H1 (cell line): Measurements from ENCODE around the gene RIMBP2. TPM values are rescaled to one million over a fixed set of nuclear protein-coding genes. Genes with fewer than 3 reads are reported as not detected.

Experiments used
- JUN ChIP-seq: IDR thresholded peaks from 2 replicates; pipeline ENCODE4 v1.6.1; 2011; ENCODE audit warnings: low read depth, mild to moderate bottlenecking, improper control_type of control experiment, low read length
- POLR2AphosphoS5 ChIP-seq: IDR thresholded peaks from 2 replicates; pipeline ENCODE4 v1.6.1; 2011; ENCODE audit warnings: low read depth, low read length
- polyA plus RNA-seq, 7 experiments: library from polyadenylated mRNA; depleted of rRNA in 3 of 7; stranded (reverse) in 5 of 7; unstranded in 2 of 7; fragments of >200 nt in 5 of 7; fragments of 200-250 nt in 2 of 7; gene quantifications; 1 replicate in 5 of 7; 2 replicates in 1 of 7; 4 replicates in 1 of 7; pipeline versions ENCODE4 v1.2.1 to v1.2.3, GENCODE V29; 2011 to 2013; ENCODE audit warnings: missing spikeins in 2 of 7, mixed read lengths in 2 of 7
- total RNA-seq: library from RNA; stranded (reverse); fragmentation: NEBNext Ultra II Directional; extraction: Animal tissue kit (Norgen Biotek cat#: 25700); gene quantifications from 2 replicates; pipeline ENCODE4 v1.2.1, GENCODE V29; 2021
- TF ChIP-seq, protein P1 (sequence below): fragments of 300-600 bp; sonication (generic); IDR thresholded peaks from 2 replicates; pipeline ENCODE4 v1.7.1; 2012; ENCODE audit warnings: low read length, moderate library complexity, mild to moderate bottlenecking, inconsistent platforms; ENCODE audit not compliant: insufficient replicate concordance
- TF ChIP-seq, protein P2 (sequence below): IDR thresholded peaks from 2 replicates; pipeline ENCODE4 v1.6.1; 2012; ENCODE audit warnings: low read length, inconsistent platforms

The RIMBP2 gene
- total and polyA plus RNA-seq, 2 of the 8 experiments (the other 6 are each of a cell fraction or from before 2014, with no cell fraction given) = 0.18 to 0.65 TPM

DNA sequence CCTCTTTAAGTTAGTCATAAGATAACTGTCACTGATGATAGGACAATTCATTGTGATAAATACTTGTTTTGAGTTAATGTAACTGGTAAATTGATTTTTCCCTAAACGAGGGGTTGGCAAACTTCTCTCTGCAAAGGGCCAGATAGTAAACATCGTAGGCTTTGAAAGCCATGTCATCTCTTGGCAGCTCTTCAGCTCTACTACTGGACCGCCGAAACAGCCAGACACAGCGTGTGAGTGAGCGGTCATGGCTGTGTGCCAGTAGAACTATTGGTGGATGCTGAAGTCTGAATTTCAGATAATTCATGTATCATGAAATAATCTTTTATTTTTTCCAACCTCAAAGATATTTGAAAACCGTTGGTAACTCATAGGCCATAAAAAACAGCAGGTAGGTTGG lies 368.5 kb downstream of the RIMBP2 start (continued):
- TF ChIP-seq, protein P1, sequence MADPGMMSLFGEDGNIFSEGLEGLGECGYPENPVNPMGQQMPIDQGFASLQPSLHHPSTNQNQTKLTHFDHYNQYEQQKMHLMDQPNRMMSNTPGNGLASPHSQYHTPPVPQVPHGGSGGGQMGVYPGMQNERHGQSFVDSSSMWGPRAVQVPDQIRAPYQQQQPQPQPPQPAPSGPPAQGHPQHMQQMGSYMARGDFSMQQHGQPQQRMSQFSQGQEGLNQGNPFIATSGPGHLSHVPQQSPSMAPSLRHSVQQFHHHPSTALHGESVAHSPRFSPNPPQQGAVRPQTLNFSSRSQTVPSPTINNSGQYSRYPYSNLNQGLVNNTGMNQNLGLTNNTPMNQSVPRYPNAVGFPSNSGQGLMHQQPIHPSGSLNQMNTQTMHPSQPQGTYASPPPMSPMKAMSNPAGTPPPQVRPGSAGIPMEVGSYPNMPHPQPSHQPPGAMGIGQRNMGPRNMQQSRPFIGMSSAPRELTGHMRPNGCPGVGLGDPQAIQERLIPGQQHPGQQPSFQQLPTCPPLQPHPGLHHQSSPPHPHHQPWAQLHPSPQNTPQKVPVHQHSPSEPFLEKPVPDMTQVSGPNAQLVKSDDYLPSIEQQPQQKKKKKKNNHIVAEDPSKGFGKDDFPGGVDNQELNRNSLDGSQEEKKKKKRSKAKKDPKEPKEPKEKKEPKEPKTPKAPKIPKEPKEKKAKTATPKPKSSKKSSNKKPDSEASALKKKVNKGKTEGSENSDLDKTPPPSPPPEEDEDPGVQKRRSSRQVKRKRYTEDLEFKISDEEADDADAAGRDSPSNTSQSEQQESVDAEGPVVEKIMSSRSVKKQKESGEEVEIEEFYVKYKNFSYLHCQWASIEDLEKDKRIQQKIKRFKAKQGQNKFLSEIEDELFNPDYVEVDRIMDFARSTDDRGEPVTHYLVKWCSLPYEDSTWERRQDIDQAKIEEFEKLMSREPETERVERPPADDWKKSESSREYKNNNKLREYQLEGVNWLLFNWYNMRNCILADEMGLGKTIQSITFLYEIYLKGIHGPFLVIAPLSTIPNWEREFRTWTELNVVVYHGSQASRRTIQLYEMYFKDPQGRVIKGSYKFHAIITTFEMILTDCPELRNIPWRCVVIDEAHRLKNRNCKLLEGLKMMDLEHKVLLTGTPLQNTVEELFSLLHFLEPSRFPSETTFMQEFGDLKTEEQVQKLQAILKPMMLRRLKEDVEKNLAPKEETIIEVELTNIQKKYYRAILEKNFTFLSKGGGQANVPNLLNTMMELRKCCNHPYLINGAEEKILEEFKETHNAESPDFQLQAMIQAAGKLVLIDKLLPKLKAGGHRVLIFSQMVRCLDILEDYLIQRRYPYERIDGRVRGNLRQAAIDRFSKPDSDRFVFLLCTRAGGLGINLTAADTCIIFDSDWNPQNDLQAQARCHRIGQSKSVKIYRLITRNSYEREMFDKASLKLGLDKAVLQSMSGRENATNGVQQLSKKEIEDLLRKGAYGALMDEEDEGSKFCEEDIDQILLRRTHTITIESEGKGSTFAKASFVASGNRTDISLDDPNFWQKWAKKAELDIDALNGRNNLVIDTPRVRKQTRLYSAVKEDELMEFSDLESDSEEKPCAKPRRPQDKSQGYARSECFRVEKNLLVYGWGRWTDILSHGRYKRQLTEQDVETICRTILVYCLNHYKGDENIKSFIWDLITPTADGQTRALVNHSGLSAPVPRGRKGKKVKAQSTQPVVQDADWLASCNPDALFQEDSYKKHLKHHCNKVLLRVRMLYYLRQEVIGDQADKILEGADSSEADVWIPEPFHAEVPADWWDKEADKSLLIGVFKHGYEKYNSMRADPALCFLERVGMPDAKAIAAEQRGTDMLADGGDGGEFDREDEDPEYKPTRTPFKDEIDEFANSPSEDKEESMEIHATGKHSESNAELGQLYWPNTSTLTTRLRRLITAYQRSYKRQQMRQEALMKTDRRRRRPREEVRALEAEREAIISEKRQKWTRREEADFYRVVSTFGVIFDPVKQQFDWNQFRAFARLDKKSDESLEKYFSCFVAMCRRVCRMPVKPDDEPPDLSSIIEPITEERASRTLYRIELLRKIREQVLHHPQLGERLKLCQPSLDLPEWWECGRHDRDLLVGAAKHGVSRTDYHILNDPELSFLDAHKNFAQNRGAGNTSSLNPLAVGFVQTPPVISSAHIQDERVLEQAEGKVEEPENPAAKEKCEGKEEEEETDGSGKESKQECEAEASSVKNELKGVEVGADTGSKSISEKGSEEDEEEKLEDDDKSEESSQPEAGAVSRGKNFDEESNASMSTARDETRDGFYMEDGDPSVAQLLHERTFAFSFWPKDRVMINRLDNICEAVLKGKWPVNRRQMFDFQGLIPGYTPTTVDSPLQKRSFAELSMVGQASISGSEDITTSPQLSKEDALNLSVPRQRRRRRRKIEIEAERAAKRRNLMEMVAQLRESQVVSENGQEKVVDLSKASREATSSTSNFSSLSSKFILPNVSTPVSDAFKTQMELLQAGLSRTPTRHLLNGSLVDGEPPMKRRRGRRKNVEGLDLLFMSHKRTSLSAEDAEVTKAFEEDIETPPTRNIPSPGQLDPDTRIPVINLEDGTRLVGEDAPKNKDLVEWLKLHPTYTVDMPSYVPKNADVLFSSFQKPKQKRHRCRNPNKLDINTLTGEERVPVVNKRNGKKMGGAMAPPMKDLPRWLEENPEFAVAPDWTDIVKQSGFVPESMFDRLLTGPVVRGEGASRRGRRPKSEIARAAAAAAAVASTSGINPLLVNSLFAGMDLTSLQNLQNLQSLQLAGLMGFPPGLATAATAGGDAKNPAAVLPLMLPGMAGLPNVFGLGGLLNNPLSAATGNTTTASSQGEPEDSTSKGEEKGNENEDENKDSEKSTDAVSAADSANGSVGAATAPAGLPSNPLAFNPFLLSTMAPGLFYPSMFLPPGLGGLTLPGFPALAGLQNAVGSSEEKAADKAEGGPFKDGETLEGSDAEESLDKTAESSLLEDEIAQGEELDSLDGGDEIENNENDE = no peak
- TF ChIP-seq, protein P2, sequence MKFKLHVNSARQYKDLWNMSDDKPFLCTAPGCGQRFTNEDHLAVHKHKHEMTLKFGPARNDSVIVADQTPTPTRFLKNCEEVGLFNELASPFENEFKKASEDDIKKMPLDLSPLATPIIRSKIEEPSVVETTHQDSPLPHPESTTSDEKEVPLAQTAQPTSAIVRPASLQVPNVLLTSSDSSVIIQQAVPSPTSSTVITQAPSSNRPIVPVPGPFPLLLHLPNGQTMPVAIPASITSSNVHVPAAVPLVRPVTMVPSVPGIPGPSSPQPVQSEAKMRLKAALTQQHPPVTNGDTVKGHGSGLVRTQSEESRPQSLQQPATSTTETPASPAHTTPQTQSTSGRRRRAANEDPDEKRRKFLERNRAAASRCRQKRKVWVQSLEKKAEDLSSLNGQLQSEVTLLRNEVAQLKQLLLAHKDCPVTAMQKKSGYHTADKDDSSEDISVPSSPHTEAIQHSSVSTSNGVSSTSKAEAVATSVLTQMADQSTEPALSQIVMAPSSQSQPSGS = no peak
- no peak for TF ChIP-seq JUN
- no peak for TF ChIP-seq POLR2AphosphoS5
